ENCODE data around the gene ALDH16A1.

GRCh38 chr19:49489601-49490167 is 36.7 kb downstream of the ALDH16A1 start:
- TF ChIP-seq, protein P1, sequence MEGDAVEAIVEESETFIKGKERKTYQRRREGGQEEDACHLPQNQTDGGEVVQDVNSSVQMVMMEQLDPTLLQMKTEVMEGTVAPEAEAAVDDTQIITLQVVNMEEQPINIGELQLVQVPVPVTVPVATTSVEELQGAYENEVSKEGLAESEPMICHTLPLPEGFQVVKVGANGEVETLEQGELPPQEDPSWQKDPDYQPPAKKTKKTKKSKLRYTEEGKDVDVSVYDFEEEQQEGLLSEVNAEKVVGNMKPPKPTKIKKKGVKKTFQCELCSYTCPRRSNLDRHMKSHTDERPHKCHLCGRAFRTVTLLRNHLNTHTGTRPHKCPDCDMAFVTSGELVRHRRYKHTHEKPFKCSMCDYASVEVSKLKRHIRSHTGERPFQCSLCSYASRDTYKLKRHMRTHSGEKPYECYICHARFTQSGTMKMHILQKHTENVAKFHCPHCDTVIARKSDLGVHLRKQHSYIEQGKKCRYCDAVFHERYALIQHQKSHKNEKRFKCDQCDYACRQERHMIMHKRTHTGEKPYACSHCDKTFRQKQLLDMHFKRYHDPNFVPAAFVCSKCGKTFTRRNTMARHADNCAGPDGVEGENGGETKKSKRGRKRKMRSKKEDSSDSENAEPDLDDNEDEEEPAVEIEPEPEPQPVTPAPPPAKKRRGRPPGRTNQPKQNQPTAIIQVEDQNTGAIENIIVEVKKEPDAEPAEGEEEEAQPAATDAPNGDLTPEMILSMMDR (conservative IDR thresholded peaks at IDR 0.05 in 1 of 2, IDR thresholded peaks at IDR 0.05 in 1 of 2; ENCODE audit: low read depth in 1 of 2, low read length in 2 of 2): no peak
- TF ChIP-seq EZH2 (IDR thresholded peaks at IDR 0.05; ENCODE audit: low read length, missing control alignments): no peak
